Heart left ventricle (tissue), 16 donors: ENCODE data around the gene STK32C. TPM values are rescaled to one million over a fixed set of nuclear protein-coding genes. Genes with fewer than 3 reads are reported as not detected.

Experiments used
- ATAC-seq, 4 donors: fragments of 200-7000 bp; cut with Tn5 transposase; one replicate each; pipeline ENCODE4 v1.9.1; 2020 to 2022; ENCODE audit warnings: moderate library complexity in 4 of 4, mild to moderate bottlenecking in 3 of 4, moderate number of reproducible peaks in 1 of 4
- DNase-seq, 5 donors: peaks; one replicate each; pipeline ENCODE4 v3.0.0-alpha.2; 2020
- H3K27ac ChIP-seq, 12 donors: fragments of 200-600 bp; sonication (generic) in 4 of 12; one replicate each; pipeline versions ENCODE4 v1.5.0 to v1.8.0; 2016 to 2022; ENCODE audit warnings: mild to moderate bottlenecking in 2 of 12
- H3K27me3 ChIP-seq, 9 donors: fragments of 200-600 bp; sonication (generic) in 2 of 9; one replicate each; pipeline versions ENCODE4 v1.5.1 to v1.8.0; 2016 to 2022; ENCODE audit warnings: mild to moderate bottlenecking in 3 of 9
- H3K36me3 ChIP-seq, 9 donors: fragments of 200-600 bp; sonication (generic) in 2 of 9; one replicate each; pipeline versions ENCODE4 v1.5.0 to v1.8.0; 2018 to 2022; ENCODE audit warnings: mild to moderate bottlenecking in 2 of 9
- H3K4me1 ChIP-seq, 12 donors: fragments of 200-600 bp; sonication (generic) in 4 of 12; one replicate each; pipeline versions ENCODE4 v1.5.0 to v1.8.0; 2016 to 2022; ENCODE audit warnings: mild to moderate bottlenecking in 3 of 12
- H3K4me3 ChIP-seq, 12 donors: fragments of 200-600 bp; sonication (generic) in 4 of 12; one replicate each; pipeline versions ENCODE4 v1.5.0 to v1.8.0; 2017 to 2022; ENCODE audit warnings: mild to moderate bottlenecking in 9 of 12, moderate library complexity in 4 of 12
- H3K9me3 ChIP-seq, 12 donors: fragments of 200-600 bp; sonication (generic) in 4 of 12; one replicate each; pipeline versions ENCODE4 v1.5.0 to v1.8.0; 2016 to 2022; ENCODE audit warnings: mild to moderate bottlenecking in 1 of 12
- POLR2A ChIP-seq, 2 donors: fragments of 450-650 bp; IDR thresholded peaks; one replicate each; pipeline ENCODE4 v1.6.1; 2017; ENCODE audit warnings: antibody characterized with exemption in 2 of 2, mild to moderate bottlenecking in 2 of 2, moderate library complexity in 2 of 2
- WGBS, 4 donors: extraction: QIAGEN DNeasy Blood & Tissue Kit in 2 of 4; methylation state at CpG; one replicate each; pipeline versions ENCODE4 v1.1.5 to v1.1.7; 2013 to 2018; 5-methylcytosine and 5-hydroxymethylcytosine counted together
- intact Hi-C, 10 donors: fragments of 100-400 bp; cut with DNase I; formaldehyde crosslinking; loops; one replicate each; pipeline versions ENCODE4 v1.11.1 to v1.14.2; 2022
- polyA plus RNA-seq, 2 donors: library from polyadenylated mRNA; stranded (reverse); fragments of 200-250 nt; gene quantifications; one replicate each; pipeline ENCODE4 v1.2.3, GENCODE V29; 2013
- total RNA-seq, 9 donors: library from RNA; depleted of rRNA in 2 of 9; stranded (reverse); fragments of >200 nt in 2 of 9; fragmentation: NEBNext Ultra II Directional in 3 of 9; extraction: Animal tissue kit (Norgen Biotek cat#: 25700) in 3 of 9; gene quantifications; one replicate each; pipeline versions ENCODE4 v1.1.0 to v1.2.4, GENCODE V29; 2016 to 2023
- TF ChIP-seq, protein P1 (sequence below), 12 donors: fragments of 200-600 bp; sonication (generic) in 4 of 12; IDR thresholded peaks; one replicate each; pipeline versions ENCODE4 v1.5.0 to v1.8.0; 2018 to 2022; ENCODE audit warnings: antibody characterized with exemption in 12 of 12, mild to moderate bottlenecking in 5 of 12
- donor health status: ischemic (EF 13 %, LVEDD 7.1; RV severe dilation, severe dysfunction).
- donor health status: healthy with polysubstance abuse.
- donor health status: DM: no; HTN: yes; CAD: no.
- donor health status: DM: no; HTN: no; CAD: no.
- donor health status: ischemic (EF 25% LVEDD 6.9; RV normal size, moderate dysfunction).
- donor health status: ischemic (EF 25% LVEDD 5.7; RV mildly dilated, moderate dysfunction).
- donor health status: healthy.
- donor health status: DM: yes; HTN: yes; CAD: no.
- donor health status: ischemic (EF 35%, LVEDD 5.7; RV mildly dilated, moderate dysfunction).
- donor health status: nonischemic (EF 11% LVEDD 7.7; RV severe dilation, severe dysfunction).
- donor health status: DM: yes; HTN: yes; CAD: no.
- donor health status: PGD.
- donor health status: ischemic (EF 29% LVEDD 5.4; RV normal size, mild dysfunction).
- donor health status: nonischemic (EF 23%, LVEDD 6.1; RV moderate dilation, normal function).

The STK32C gene
- total and polyA plus RNA-seq, 11 donors = 3.8 to 9.8 (median 6.2) TPM

DNA sequence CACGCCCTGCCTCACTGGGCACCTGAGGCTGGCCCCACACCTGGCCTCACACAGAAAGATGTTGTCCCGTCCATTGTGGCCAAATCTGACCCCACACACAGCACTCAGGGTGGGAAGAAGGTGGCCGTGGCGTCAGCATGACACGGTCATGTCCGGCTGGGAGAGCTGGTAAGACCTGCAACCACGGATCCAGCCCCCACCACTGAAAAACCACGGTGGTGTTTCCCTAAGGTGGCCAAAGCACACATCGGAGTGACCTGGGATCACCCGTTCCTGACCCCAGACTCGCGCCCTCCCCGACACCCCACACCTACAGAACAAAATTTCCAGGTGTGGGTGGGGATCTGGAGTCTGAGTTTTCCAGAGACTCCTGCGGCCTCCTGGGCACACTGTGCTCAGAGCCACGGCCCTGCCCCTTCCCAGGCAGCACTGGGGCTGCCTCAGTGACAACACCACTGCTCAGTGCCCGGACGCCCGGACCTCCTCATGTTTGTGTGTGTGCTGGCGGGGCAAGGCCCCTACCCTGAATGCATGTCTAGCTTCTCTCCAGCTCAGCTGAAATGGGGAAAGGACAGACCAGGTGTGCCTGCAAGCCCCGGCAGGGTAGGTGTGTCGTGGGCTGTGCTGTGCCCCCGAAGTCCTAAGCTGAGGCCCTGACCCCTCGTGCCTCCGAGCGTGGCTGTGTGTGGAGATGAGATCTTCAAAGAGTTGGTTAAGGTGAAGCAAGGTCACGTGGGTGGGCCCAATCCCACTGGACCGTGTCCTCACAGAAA, 36.1 kb downstream of the STK32C start:
- no peaks in the 10 kb centered on the region for H3K36me3 ChIP-seq
- intact Hi-C loops = no loop called here
- WGBS, 4 donors = 86 to 93% (median 87%) methylated on average over 27 of the region's 27 CpGs
- no peaks in the 10 kb centered on the region for H3K27me3 ChIP-seq
- H3K4me1 ChIP-seq = peaks cover 0 to 3% (median 0%) of the 10 kb centered on the region in 12 donors
- DNase-seq (peak in 2 of 5 donors; percentile 22 to 47), ATAC-seq (no peak)
- no peaks in the 10 kb centered on the region for H3K9me3 ChIP-seq
- no peak overlapping the region for H3K4me3 ChIP-seq
- peak overlapping the region in 1 of 12 donors; percentile 38 for H3K27ac ChIP-seq
- TF ChIP-seq, protein P1, sequence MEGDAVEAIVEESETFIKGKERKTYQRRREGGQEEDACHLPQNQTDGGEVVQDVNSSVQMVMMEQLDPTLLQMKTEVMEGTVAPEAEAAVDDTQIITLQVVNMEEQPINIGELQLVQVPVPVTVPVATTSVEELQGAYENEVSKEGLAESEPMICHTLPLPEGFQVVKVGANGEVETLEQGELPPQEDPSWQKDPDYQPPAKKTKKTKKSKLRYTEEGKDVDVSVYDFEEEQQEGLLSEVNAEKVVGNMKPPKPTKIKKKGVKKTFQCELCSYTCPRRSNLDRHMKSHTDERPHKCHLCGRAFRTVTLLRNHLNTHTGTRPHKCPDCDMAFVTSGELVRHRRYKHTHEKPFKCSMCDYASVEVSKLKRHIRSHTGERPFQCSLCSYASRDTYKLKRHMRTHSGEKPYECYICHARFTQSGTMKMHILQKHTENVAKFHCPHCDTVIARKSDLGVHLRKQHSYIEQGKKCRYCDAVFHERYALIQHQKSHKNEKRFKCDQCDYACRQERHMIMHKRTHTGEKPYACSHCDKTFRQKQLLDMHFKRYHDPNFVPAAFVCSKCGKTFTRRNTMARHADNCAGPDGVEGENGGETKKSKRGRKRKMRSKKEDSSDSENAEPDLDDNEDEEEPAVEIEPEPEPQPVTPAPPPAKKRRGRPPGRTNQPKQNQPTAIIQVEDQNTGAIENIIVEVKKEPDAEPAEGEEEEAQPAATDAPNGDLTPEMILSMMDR (IDR thresholded peaks at IDR 0.05) = no peak
- TF ChIP-seq POLR2A (IDR thresholded peaks at IDR 0.05) = no peak

DNA sequence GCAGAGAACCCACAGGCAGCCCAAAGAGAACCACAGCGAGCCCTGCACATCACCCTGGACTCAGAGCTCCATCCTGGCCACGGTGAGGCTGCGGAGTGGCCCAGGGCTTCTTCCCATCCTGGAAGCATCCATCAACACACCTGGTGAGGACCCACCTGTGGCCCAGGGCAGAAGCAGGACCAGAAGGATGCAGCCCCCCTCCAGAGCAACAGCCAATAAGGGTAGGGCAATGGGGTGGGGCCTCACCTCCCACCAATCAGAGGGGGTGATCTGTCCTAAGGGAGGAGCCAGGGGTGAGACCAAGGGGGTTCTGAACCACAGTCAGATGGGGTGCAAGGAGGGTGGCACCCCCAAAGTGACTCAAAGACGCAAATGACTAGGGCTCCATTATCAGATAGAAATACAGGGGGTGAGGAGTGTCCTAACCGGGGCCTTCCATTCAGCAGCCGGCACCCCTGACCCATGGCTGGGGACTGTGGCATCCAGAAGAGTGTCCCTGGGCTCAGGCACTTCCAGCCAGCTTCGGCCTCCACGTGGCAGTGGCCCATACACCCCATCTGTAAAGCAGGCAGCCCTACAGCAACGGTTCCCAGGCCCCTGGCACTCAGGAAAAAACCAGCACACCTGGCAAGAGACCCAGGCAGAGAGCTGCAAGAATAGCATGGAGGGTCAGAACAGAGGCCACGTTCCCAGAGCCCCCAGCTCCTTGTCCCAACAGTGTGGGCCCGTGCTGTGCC, 36.9 kb downstream of the STK32C start:
- H3K4me3 ChIP-seq = no peak overlapping the region
- H3K4me1 ChIP-seq = peaks cover 0 to 5% (median 0%) of the 10 kb centered on the region in 12 donors
- DNase-seq = peak in 2 of 5 donors; percentile 4 to 31
- H3K27ac ChIP-seq = no peak overlapping the region
- WGBS, 4 donors = 86 to 95% (median 91%) methylated on average over 8 to 11 of the region's 11 CpGs
- H3K27me3 ChIP-seq = no peaks in the 10 kb centered on the region
- no peak for ATAC-seq
- no peaks in the 10 kb centered on the region for H3K36me3 ChIP-seq
- H3K9me3 ChIP-seq = no peaks in the 10 kb centered on the region
- intact Hi-C loops = no loop called here
- TF ChIP-seq, protein P1 (IDR thresholded peaks at IDR 0.05) = no peak
- no peak for TF ChIP-seq POLR2A (IDR thresholded peaks at IDR 0.05)

DNA sequence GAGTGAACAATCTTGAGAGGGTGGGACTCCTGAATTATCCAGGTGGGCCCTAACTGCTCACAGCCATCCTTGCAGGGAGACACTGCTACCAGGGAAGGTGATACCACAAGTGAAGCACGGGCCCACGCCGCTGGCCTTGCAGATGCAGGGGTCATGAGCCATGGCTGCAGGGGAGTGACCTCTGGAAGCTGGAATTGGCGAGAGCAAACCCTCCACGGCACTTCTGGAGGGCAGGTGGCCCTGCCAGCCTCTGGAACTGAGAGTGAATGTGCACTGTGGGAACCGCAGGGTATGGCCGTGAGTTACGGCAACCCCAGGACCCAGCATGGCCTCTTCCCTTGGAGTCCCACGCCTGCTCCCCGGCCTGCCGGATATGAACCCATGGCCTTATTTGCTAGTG, 37.5 kb downstream of the STK32C start:
- Histone ChIP-seq H3K9me3 (no peaks in the 10 kb centered on the region), H3K36me3 (no peaks in the 10 kb centered on the region), H3K27ac (no peak overlapping the region), H3K4me3 (no peak overlapping the region), H3K4me1 (peaks cover 0 to 5% (median 0%) of the 10 kb centered on the region in 12 donors), H3K27me3 (no peaks in the 10 kb centered on the region)
- ATAC-seq (no peak), DNase-seq (peak in 1 of 5 donors; percentile 51)
- WGBS, 4 donors = 91 to 98% (median 94%) methylated on average over 8 to 11 of the region's 11 CpGs
- intact Hi-C loops = no loop called here
- no peak for TF ChIP-seq POLR2A (IDR thresholded peaks at IDR 0.05)
- TF ChIP-seq, protein P1 (IDR thresholded peaks at IDR 0.05) = no peak
